Measurements from ENCODE around the gene OR6M1.

OR6M1 gene, protein sequence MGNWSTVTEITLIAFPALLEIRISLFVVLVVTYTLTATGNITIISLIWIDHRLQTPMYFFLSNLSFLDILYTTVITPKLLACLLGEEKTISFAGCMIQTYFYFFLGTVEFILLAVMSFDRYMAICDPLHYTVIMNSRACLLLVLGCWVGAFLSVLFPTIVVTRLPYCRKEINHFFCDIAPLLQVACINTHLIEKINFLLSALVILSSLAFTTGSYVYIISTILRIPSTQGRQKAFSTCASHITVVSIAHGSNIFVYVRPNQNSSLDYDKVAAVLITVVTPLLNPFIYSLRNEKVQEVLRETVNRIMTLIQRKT
- 0 reads per million in 2 experiments for total RNA-seq

- DNase-seq (ENCODE audit: low read depth), result no peak
Observed at GRCh38 chr11:123806249-123806648, at the start of gene OR6M1. TSS of gene OR6M1 (minus strand) at chr11:123806349. CDS start at chr11:123806349, 0 bp downstream.

- no peak for DNase-seq (ENCODE audit: low read depth)
Observed at GRCh38 chr11:123853038-123853437, 46.9 kb upstream of the OR6M1 start.

DNA sequence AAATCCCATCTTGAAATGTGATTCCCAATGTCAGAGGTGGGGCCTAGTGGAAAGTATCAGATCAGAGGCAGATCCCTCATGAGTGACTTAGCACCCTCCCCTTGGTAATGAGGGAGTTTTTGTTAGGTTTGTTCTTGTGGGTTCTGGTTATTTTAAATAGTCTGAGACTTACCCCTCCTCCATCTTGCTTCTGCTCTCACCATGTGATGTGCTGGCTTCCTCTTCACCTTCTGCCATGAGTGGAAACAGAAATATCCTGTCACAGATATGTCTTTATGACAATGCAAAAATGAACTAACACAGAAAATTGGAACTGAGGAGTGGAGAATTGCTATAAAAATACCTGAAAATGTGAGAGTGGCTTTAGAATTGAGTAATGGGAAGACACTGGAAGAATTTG lies 46.2 kb upstream of the OR6M1 start:
- no peak for DNase-seq (ENCODE audit: low read depth)

DNA sequence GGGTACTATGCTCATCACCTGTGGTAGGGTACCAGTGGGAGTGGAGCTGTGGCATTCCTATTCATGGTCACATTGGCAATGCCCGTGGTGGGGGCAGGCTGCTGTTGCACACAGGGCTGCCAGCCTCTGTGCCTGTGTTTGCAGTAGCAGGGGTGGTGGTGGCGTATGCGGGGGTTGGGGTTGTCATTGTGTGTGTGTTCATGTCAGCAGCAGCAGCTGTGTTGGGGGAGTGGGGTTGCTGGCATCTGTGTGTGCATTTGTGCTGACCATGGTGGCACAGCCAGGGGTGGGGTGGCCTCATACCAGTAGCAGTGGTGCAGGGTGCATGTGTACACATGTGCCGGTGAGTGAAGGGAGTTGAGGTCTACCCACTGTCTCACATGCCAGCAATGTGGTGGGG lies 45.0 kb upstream of the OR6M1 start:
- DNase-seq (ENCODE audit: low read depth), result no peak

- DNase-seq (ENCODE audit: low read depth), result no peak
Observed at GRCh38 chr11:123841174-123841573, 35.0 kb upstream of the OR6M1 start.

- no peak for DNase-seq (ENCODE audit: low read depth)
Observed at GRCh38 chr11:123839131-123839530, 33.0 kb upstream of the OR6M1 start.

- DNase-seq (ENCODE audit: low read depth), result no peak
Observed at GRCh38 chr11:123838659-123839058, 32.5 kb upstream of the OR6M1 start.

- DNase-seq (ENCODE audit: low read depth), result no peak
Observed at GRCh38 chr11:123838199-123838598, 32.0 kb upstream of the OR6M1 start.

GRCh38 chr11:123833095-123833494 lies 26.9 kb upstream of the OR6M1 start:
- DNase-seq (ENCODE audit: low read depth), result no peak

DNA sequence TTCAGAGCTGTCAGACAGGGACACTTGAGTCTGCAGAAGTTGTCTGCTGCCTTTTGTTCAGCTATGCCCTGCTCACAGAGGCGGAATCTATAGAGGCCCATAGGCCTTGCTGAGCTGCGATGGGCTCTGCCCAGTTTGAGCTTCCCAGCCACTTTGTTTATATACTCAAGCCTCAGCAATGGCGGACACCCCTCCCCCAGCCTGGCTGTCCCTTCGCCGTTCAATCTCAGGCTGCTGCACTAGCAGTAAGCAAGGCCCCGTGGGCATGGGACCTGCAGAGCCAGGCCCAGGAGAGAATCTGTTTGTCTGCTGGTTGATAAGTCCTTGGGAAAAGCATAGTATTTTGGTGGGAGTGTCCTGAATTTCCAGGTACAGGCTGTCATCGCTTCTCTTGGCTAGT lies 23.6 kb upstream of the OR6M1 start:
- no peak for DNase-seq (ENCODE audit: low read depth)

GRCh38 chr11:123822599-123822998 lies 16.4 kb upstream of the OR6M1 start:
- no peak for DNase-seq (ENCODE audit: low read depth)

DNA sequence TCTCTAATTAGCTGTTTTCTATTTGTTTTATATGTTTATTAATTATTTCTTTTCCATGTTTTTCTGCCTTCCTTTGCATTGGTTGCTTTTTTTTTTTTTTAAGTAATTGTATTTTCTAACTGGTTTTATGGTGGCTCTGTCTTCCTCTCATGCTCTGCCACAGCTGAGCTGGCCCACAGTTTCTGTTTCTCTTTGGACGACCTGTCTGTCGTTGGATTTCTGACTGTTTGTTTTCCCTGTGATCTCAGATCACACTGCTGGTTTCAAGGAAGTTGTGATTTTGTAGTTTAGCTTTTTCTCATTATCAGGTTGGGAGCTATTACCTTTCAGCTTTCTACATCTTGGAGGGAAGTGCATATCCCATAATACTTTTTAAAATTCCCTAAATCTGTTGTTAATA lies 15.9 kb upstream of the OR6M1 start:
- DNase-seq (ENCODE audit: low read depth), result no peak

- no peak for DNase-seq (ENCODE audit: low read depth)
Observed at GRCh38 chr11:123815122-123815521, 9.0 kb upstream of the OR6M1 start.

GRCh38 chr11:123801765-123802164 lies 4.4 kb downstream of the OR6M1 start:
- DNase-seq (ENCODE audit: low read depth), result no peak

GRCh38 chr11:123800036-123800435 lies 6.1 kb downstream of the OR6M1 start:
- DNase-seq (ENCODE audit: low read depth), result no peak

DNA sequence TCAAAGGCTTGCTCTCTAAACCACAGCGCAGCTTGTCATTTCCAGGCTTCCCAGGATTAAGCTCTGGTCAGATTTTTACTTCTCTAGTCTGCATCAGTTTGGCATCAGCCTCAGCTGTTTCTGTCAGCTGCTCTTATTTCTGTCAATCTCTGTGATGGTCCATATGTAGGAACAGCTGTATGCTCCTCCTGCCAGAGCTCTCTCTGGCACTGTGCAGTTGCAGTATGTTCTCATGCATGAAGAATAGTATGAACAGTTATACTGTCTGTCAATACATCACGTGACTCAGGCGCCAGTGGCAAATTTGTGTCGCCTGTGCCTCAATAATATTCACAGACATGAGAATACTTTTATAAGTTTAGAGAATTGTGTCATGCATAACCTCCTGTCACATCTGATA lies 6.7 kb downstream of the OR6M1 start:
- no peak for DNase-seq (ENCODE audit: low read depth)

- no peak for DNase-seq (ENCODE audit: low read depth)
Observed at GRCh38 chr11:123798513-123799252, 7.5 kb downstream of the OR6M1 start.

GRCh38 chr11:123798079-123798478 lies 8.1 kb downstream of the OR6M1 start:
- DNase-seq (ENCODE audit: low read depth), result no peak

DNA sequence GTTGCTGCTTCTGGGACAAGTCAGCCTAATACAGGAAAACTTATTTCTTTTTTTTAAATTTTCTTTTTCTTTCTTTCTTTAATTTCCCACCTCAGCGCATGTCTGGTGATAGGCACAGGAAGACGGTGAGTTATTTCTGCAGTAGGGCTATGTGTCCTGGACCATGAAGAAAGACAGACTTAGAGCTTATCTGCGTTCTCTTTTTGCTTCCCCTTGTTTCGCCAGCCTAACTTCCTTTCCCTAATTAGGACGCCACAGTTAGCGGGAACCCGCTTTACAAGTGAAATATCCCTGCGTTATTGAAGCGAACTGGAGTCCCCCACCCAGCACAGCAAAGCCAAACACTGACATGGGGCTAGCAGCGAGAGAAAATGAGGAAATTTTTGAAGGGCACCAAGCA lies 8.6 kb downstream of the OR6M1 start:
- no peak for DNase-seq (ENCODE audit: low read depth)

DNA sequence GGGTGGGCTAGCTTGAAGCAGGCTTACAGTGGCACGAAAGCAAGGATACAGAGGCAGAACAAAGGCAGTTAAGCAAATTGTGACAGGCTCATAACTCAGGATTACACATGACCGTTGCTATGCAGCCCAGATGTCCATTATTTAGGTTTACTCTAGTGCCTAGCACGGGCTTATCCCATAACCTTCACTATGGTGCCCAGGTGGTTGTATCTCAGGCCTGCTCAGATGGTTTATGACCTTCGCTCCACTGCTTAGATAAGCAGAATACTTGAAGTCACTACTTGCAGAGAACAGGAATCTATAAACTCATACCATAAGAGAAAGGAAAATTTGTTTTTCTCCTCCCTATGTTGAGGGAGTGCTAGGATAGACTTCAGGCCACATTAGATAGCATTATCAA lies 9.0 kb downstream of the OR6M1 start:
- DNase-seq (ENCODE audit: low read depth), result no peak

- DNase-seq (ENCODE audit: low read depth), result no peak
Observed at GRCh38 chr11:123796226-123796625, 9.9 kb downstream of the OR6M1 start.

- DNase-seq (ENCODE audit: low read depth), result no peak
Observed at GRCh38 chr11:123783536-123783935, 22.6 kb downstream of the OR6M1 start.

DNA sequence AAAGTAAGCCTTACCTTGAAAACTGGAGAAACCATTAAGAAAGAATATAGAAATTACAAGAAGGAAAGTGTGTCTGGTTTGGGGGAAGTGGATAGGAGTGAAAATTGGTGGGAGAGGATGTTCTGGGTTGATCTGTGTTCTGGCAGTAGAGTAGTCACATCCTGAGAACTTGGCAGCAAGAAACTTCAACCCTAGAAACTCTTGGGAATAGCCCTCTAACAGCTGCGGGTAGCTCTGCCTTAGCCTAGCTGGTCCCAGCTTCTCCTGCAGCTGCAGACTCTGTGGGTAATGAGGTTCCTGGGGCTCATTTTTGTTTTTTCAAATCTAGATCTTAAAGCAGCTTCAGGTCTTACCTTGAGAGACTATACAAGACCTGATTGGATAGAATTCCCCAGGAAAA lies 27.6 kb downstream of the OR6M1 start:
- no peak for DNase-seq (ENCODE audit: low read depth)
